ENCODE measurements around the gene LBX2. TPM values are rescaled to one million over a fixed set of nuclear protein-coding genes. Genes with fewer than 3 reads are reported as not detected.

Gene LBX2
- total and polyA plus RNA-seq, 10 of the 15 experiments (the other 5 are each of a cell fraction or from before 2014, with no cell fraction given), result 0.08 to 4.0 (median 0.27) TPM

DNA sequence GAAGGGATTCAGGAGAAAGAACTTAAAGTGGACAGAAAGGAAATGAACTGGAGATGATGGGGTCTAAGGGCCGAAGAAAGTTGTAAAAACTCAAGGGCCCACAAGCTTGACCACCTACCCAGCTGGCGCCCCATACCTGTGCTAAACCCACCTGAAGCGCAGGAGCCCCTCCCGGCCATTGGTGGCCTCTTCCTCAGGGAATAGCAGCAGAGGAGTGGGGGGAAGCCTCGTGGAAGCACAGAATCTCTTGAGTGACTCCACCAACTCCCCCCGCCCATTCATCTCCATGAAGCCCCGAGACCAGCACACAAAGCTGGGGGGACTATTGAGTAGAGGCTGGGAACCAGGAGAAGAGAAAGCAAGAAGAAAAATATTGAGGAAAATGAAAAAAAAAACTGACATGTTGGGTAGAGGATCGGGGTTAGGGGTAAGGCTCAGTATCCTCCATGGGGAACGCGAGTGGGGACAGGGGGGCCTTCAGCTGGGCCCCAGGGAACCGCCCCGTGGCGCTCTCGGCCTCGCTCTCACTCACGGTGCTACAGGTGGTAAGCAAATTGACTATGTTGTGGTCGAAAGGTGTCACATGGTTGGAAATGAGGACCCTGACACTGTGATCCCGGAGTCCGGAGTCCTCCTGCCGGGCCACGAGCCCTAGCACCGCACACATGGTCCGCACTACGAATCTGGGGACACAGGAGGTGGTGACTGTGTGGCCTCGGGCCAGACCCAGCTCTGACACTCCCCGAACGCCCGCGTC is 29.4 kb upstream of the LBX2 start:
- ATAC-seq (peak; percentile 5), DNase-seq (ENCODE audit: low read depth, low spot score) (no peak), FAIRE-seq (no peak)
- Histone ChIP-seq H3K79me2 (ENCODE audit: control insufficient read depth, insufficient read depth, low read length) (peaks cover 50% of the 10 kb centered on the region), H4K20me1 (ENCODE audit: control insufficient read depth, insufficient read depth) (no peaks in the 10 kb centered on the region), H3K9me3 (replicated peaks; ENCODE audit: control insufficient read depth, insufficient read depth, low read length) (no peaks in the 10 kb centered on the region), H3K4me3 (peak overlapping the region; percentile 84), H3K27ac (ENCODE audit: control insufficient read depth, insufficient read depth) (peak overlapping the region; percentile 96), H3K9ac (ENCODE audit: control insufficient read depth, insufficient read depth, low read length) (peak overlapping the region; percentile 98), H3K4me1 (ENCODE audit: control insufficient read depth, insufficient read depth, low read length) (peaks cover 33% of the 10 kb centered on the region), H3K4me2 (ENCODE audit: control insufficient read depth, insufficient read depth) (peak overlapping the region; percentile 88), H3K27me3 (replicated peaks in 1 of 2; ENCODE audit: control insufficient read depth in 2 of 2, insufficient read depth in 2 of 2, low read length in 1 of 2) (no peaks in the 10 kb centered on the region), H2AFZ (ENCODE audit: control insufficient read depth, low read depth, low read length) (peak overlapping the region; percentile 84), H3K36me3 (ENCODE audit: control insufficient read depth in 2 of 2, insufficient read depth in 2 of 2, low read length in 1 of 2) (peaks cover 13 to 39% of the 10 kb centered on the region in 2 experiments)
- 3% methylated on average over 29 of the region's 29 CpGs for WGBS (ENCODE audit: insufficient coverage, insufficient replicate concordance, low lambda C conversion rate, missing lambda C conversion rate)
- RAD21 ChIA-PET (ENCODE audit: unreplicated experiment), result interaction anchor here (1.1 to 7.5 kb wide), 11 partner anchors 10 to 72 kb away, joined by 3 to 158 read pairs (median 14); partner anchors contain the start of genes CCDC142, LOXL3, PCGF1 and TTC31
- intact Hi-C loops (cut with micrococcal nuclease; ENCODE audit: unreplicated experiment), result loop anchor here (1.0 kb wide), 4 partner anchors 21 to 74 kb away; partner anchors contain the start of genes PCGF1 and WBP1
- in situ Hi-C loops (cut with MboI), result no loop called here
- POLR2A ChIA-PET, result interaction anchor here (0.9 to 5.4 kb wide), 10 partner anchors 10 to 73 kb away, joined by 3 to 66 read pairs (median 12); partner anchors contain the start of genes CCDC142, INO80B, PCGF1 and TTC31
- no TSS peak for BruUV-seq (replicated peaks)
- SMC1A ChIA-PET (ENCODE audit: uncharacterized antibody, unreplicated experiment), result interaction anchor here (1.3 to 9.9 kb wide), 5 partner anchors 10 to 90 kb away, joined by 3 to 208 read pairs (median 43); partner anchors contain the start of gene PCGF1
- CTCF ChIA-PET, result interaction anchor here (1.0 to 10.4 kb wide), 5 partner anchors 17 to 58 kb away, joined by 4 to 226 read pairs (median 96); partner anchors contain the start of genes CCDC142, PCGF1 and TTC31
- TF ChIP-seq NR2F1 (conservative IDR thresholded peaks at IDR 0.05), result no peak
- TF ChIP-seq HCFC1 (IDR thresholded peaks at IDR 0.05; ENCODE audit: low read length), result no peak
- TF ChIP-seq RAD21 (IDR thresholded peaks at IDR 0.05; ENCODE audit: insufficient read depth, low read depth, low read length), result 0 out of 2 replicates have a peak, but pooled peaks have one; percentile 23
- TF ChIP-seq POU2F2 (IDR thresholded peaks at IDR 0.05; ENCODE audit: borderline replicate concordance, low read depth, low read length), result no peak; the same call in 2 of the 3 replicates
- no peak for TF ChIP-seq GATAD2B (conservative IDR thresholded peaks at IDR 0.05; ENCODE audit: low read depth)
- TF ChIP-seq, protein P1, sequence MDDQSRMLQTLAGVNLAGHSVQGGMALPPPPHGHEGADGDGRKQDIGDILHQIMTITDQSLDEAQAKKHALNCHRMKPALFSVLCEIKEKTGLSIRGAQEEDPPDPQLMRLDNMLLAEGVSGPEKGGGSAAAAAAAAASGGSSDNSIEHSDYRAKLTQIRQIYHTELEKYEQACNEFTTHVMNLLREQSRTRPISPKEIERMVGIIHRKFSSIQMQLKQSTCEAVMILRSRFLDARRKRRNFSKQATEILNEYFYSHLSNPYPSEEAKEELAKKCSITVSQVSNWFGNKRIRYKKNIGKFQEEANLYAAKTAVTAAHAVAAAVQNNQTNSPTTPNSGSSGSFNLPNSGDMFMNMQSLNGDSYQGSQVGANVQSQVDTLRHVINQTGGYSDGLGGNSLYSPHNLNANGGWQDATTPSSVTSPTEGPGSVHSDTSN (IDR thresholded peaks at IDR 0.05; ENCODE audit: insufficient replicate concordance, low read depth, low read length), result no peak
- TF ChIP-seq EGR1 (IDR thresholded peaks at IDR 0.05; ENCODE audit: borderline replicate concordance in 1 of 2, low read depth in 2 of 2, low read length in 2 of 2), result no peak
- TF ChIP-seq SREBF2 (IDR thresholded peaks at IDR 0.05; ENCODE audit: low read length), result no peak
- no peak for TF ChIP-seq PRDM15 (CRISPR knock-in tag; IDR thresholded peaks at IDR 0.05)
- TF ChIP-seq POLR2AphosphoS5 (IDR thresholded peaks at IDR 0.05; ENCODE audit: low read length), result 0 out of 2 replicates have a peak, but pooled peaks have one; percentile 3
- peak; percentile 34 for TF ChIP-seq USF1 (IDR thresholded peaks at IDR 0.05; ENCODE audit: borderline replicate concordance, extremely low read length, insufficient read depth, low read depth, low read length)
- no peak for TF ChIP-seq TBL1XR1 (IDR thresholded peaks at IDR 0.05; ENCODE audit: low read depth, low read length)
- TF ChIP-seq PML (IDR thresholded peaks at IDR 0.05; ENCODE audit: low read length), result no peak
- TF ChIP-seq, protein P2, sequence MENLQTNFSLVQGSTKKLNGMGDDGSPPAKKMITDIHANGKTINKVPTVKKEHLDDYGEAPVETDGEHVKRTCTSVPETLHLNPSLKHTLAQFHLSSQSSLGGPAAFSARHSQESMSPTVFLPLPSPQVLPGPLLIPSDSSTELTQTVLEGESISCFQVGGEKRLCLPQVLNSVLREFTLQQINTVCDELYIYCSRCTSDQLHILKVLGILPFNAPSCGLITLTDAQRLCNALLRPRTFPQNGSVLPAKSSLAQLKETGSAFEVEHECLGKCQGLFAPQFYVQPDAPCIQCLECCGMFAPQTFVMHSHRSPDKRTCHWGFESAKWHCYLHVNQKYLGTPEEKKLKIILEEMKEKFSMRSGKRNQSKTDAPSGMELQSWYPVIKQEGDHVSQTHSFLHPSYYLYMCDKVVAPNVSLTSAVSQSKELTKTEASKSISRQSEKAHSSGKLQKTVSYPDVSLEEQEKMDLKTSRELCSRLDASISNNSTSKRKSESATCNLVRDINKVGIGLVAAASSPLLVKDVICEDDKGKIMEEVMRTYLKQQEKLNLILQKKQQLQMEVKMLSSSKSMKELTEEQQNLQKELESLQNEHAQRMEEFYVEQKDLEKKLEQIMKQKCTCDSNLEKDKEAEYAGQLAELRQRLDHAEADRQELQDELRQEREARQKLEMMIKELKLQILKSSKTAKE (IDR thresholded peaks at IDR 0.05; ENCODE audit: low read depth, poor library complexity, severe bottlenecking), result no peak
